Upper lobe of left lung (tissue), 6 donors: ENCODE data around the gene EDA. TPM values are rescaled to one million over a fixed set of nuclear protein-coding genes. Genes with fewer than 3 reads are reported as not detected.

ENCODE experiments used
- ATAC-seq, 2 donors: fragments of 200-7000 bp; cut with Tn5 transposase; one replicate each; pipeline ENCODE4 v1.9.1; 2022; ENCODE audit warnings: mild to moderate bottlenecking in 2 of 2, moderate library complexity in 2 of 2; ENCODE audit not compliant: low FRiP score in 2 of 2
- DNase-seq, 2 donors: peaks; one replicate each; pipeline ENCODE4 v3.0.0-alpha.2; 2019 to 2020
- H3K27ac ChIP-seq, 4 donors: fragments of 200-600 bp; sonication (generic); one replicate each; pipeline ENCODE4 v1.5.1; 2016 to 2019
- H3K27me3 ChIP-seq, 4 donors: fragments of 200-600 bp; sonication (generic); one replicate each; pipeline ENCODE4 v1.5.1; 2017 to 2019
- H3K36me3 ChIP-seq, 4 donors: fragments of 200-600 bp; sonication (generic); one replicate each; pipeline ENCODE4 v1.5.1; 2016 to 2019
- H3K4me1 ChIP-seq, 4 donors: fragments of 200-600 bp; sonication (generic); one replicate each; pipeline ENCODE4 v1.5.1; 2018 to 2019
- H3K4me3 ChIP-seq, 4 donors: fragments of 200-600 bp; sonication (generic); one replicate each; pipeline ENCODE4 v1.5.1; 2017 to 2019; ENCODE audit warnings: mild to moderate bottlenecking in 2 of 4, moderate library complexity in 1 of 4
- H3K9me3 ChIP-seq, 4 donors: fragments of 200-600 bp; sonication (generic); one replicate each; pipeline ENCODE4 v1.5.1; 2018 to 2019
- EP300 ChIP-seq, 4 donors: sonication (generic); formaldehyde crosslinking; IDR thresholded peaks; one replicate each; pipeline ENCODE4 v1.5.1; 2017; ENCODE audit warnings: antibody characterized with exemption in 4 of 4, control low read depth in 2 of 4
- POLR2A ChIP-seq, 4 donors: fragments of 450-650 bp; IDR thresholded peaks; one replicate each; pipeline ENCODE4 v1.5.1; 2016 to 2017; ENCODE audit warnings: antibody characterized with exemption in 4 of 4, mild to moderate bottlenecking in 2 of 4
- POLR2AphosphoS5 ChIP-seq, 2 donors: sonication (generic); formaldehyde crosslinking; IDR thresholded peaks; one replicate each; pipeline ENCODE4 v1.5.1; 2017; ENCODE audit warnings: antibody characterized with exemption in 2 of 2
- WGBS, 2 donors: methylation state at CpG; one replicate each; pipeline ENCODE4 v1.1.5; 2017 to 2018; 5-methylcytosine and 5-hydroxymethylcytosine counted together
- total RNA-seq, 6 donors: library from RNA; depleted of rRNA in 4 of 6; stranded (reverse); fragments of >200 nt in 4 of 6; gene quantifications; one replicate each; pipeline versions ENCODE4 v1.1.0 to v1.2.1, GENCODE V29; 2016 to 2021
- TF ChIP-seq, protein P1 (sequence below), 6 experiments: fragments of 450-650 bp in 4 of 6; fragments of 200-600 bp in 2 of 6; sonication (generic) in 2 of 6; IDR thresholded peaks; one replicate each; pipeline ENCODE4 v1.5.1; 2016 to 2019; ENCODE audit warnings: antibody characterized with exemption in 6 of 6
- donor health status: DM: no; HTN: no; CAD: no; lungs with moderate emphysema.
- donor health status: DM: no; HTN: yes; CAD: no; lungs with severe emphysema.

Gene EDA
- total RNA-seq, 6 donors from 2014 or later, result 3.3 to 16.8 (median 5.9) TPM

DNA sequence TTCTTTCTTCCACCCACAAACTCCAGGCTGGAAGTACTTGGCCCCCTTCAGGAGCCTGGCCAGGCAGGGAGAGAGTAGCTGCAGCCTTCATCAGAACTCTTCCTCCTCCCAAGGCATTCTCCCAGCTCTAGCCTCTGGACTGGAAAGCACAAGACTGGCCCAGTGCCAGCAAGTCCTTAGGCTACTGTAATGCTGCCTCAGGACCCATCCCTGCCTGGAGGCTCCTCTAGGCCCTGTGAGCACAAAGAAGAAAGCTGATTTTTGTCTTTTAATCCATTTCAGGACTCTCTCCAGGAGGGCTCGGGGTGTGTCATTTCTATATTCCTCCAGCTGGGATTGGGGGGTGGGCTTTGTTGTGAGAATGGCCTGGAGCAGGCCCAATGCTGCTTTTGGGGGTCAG is 423.0 kb downstream of the EDA start:
- Histone ChIP-seq H3K4me1 (no peaks in the 10 kb centered on the region), H3K4me3 (no peak overlapping the region), H3K27me3 (no peaks in the 10 kb centered on the region), H3K27ac (no peak overlapping the region), H3K9me3 (no peaks in the 10 kb centered on the region), H3K36me3 (no peaks in the 10 kb centered on the region)
- 85% methylated on average over 1 of the region's 1 CpG; no CpG with 5 or more reads in 1 of the 2 donors for WGBS, 2 donors
- TF ChIP-seq POLR2A (IDR thresholded peaks at IDR 0.05), result no peak
- TF ChIP-seq POLR2AphosphoS5 (IDR thresholded peaks at IDR 0.05), result no peak
- TF ChIP-seq EP300 (IDR thresholded peaks at IDR 0.05), result no peak
- TF ChIP-seq, protein P1, sequence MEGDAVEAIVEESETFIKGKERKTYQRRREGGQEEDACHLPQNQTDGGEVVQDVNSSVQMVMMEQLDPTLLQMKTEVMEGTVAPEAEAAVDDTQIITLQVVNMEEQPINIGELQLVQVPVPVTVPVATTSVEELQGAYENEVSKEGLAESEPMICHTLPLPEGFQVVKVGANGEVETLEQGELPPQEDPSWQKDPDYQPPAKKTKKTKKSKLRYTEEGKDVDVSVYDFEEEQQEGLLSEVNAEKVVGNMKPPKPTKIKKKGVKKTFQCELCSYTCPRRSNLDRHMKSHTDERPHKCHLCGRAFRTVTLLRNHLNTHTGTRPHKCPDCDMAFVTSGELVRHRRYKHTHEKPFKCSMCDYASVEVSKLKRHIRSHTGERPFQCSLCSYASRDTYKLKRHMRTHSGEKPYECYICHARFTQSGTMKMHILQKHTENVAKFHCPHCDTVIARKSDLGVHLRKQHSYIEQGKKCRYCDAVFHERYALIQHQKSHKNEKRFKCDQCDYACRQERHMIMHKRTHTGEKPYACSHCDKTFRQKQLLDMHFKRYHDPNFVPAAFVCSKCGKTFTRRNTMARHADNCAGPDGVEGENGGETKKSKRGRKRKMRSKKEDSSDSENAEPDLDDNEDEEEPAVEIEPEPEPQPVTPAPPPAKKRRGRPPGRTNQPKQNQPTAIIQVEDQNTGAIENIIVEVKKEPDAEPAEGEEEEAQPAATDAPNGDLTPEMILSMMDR (IDR thresholded peaks at IDR 0.05), result no peak
- no peak for DNase-seq
- ATAC-seq, result no peak

GRCh38 chrX:70039758-70040157 is 423.8 kb downstream of the EDA start:
- no peak for ATAC-seq
- Histone ChIP-seq H3K27ac (no peak overlapping the region), H3K4me3 (no peak overlapping the region), H3K4me1 (no peaks in the 10 kb centered on the region), H3K27me3 (no peaks in the 10 kb centered on the region), H3K9me3 (no peaks in the 10 kb centered on the region), H3K36me3 (no peaks in the 10 kb centered on the region)
- WGBS, 2 donors, result 86 to 93% methylated on average over 2 of the region's 2 CpGs
- TF ChIP-seq EP300 (IDR thresholded peaks at IDR 0.05) (no peak), POLR2AphosphoS5 (IDR thresholded peaks at IDR 0.05) (no peak), POLR2A (IDR thresholded peaks at IDR 0.05) (no peak)
- TF ChIP-seq, protein P1 (IDR thresholded peaks at IDR 0.05), result no peak
- DNase-seq, result peak in 1 of 2 donors; percentile 30

DNA sequence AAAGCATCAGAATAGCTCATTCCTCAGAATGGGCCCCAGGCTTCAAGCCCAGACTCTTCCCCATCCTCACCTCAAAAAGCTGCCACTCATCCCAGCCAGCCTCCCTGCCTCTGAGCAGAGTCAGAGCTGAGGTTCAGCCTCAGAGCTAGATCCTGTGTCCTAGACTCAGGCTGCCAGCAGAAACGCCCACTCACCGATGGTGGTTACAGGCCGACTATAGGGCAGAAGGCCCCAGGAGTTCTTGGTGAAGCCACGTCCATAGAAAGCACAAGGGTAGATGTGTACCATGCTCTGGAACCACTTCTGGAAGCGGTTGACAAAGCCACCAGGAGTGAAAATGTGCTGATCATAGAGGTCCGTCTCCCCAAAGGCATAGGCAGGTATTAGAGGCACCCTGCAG is 426.1 kb downstream of the EDA start:
- H3K4me1 ChIP-seq, result no peaks in the 10 kb centered on the region
- H3K36me3 ChIP-seq, result no peaks in the 10 kb centered on the region
- H3K4me3 ChIP-seq, result no peak overlapping the region
- H3K27me3 ChIP-seq, result no peaks in the 10 kb centered on the region
- no peak for TF ChIP-seq POLR2A (IDR thresholded peaks at IDR 0.05)
- no peak for TF ChIP-seq EP300 (IDR thresholded peaks at IDR 0.05)
- TF ChIP-seq, protein P1 (IDR thresholded peaks at IDR 0.05), result no peak
- TF ChIP-seq POLR2AphosphoS5 (IDR thresholded peaks at IDR 0.05), result no peak
- no peak overlapping the region for H3K27ac ChIP-seq
- no peaks in the 10 kb centered on the region for H3K9me3 ChIP-seq
- ATAC-seq (no peak), DNase-seq (no peak)
- whole genome bisulfite sequencing, 2 donors, result 79% methylated on average over 6 of the region's 6 CpGs; no CpG with 5 or more reads in 1 of the 2 donors

GRCh38 chrX:70042399-70043371 is 426.8 kb downstream of the EDA start:
- H3K36me3 ChIP-seq, result no peaks in the 10 kb centered on the region
- no peak overlapping the region for H3K4me3 ChIP-seq
- H3K27me3 ChIP-seq, result no peaks in the 10 kb centered on the region
- DNase-seq, result peak in 1 of 2 donors; percentile 43
- no peaks in the 10 kb centered on the region for H3K9me3 ChIP-seq
- TF ChIP-seq POLR2AphosphoS5 (IDR thresholded peaks at IDR 0.05) (no peak), POLR2A (IDR thresholded peaks at IDR 0.05) (no peak), EP300 (IDR thresholded peaks at IDR 0.05) (no peak)
- TF ChIP-seq, protein P1 (IDR thresholded peaks at IDR 0.05), result no peak
- 75 to 82% methylated on average over 5 to 11 of the region's 11 CpGs for WGBS, 2 donors
- peak in 1 of 2 donors; percentile 52 for ATAC-seq
- H3K4me1 ChIP-seq, result no peaks in the 10 kb centered on the region
- H3K27ac ChIP-seq, result no peak overlapping the region
